HepG2 (cell line): ENCODE data around the gene PSAPL1. TPM values are rescaled to one million over a fixed set of nuclear protein-coding genes. Genes with fewer than 3 reads are reported as not detected.

ENCODE experiments used
- ATAC-seq: fragments of 200-7000 bp; cut with Tn5 transposase; 3 replicates; pipeline ENCODE4 v1.9.1; 2020; ENCODE audit warnings: mild to moderate bottlenecking, moderate library complexity
- BruUV-seq: library from RNA; stranded (reverse); fragments of 400-500 nt; replicated peaks from 2 replicates; lab custom pipeline; 2021; lab: Mats Ljungman, UMichigan
- CTCF ChIA-PET: fragments of 300-600 bp; formaldehyde crosslinking; extraction: SDS; loops from one replicate; lab custom pipeline; 2021; ENCODE audit warnings: low total read pairs, inconsistent platforms, low intra/inter-chr PET ratio; lab: Yijun Ruan, JAX
- POLR2A ChIA-PET: fragments of 350-600 bp; sonication (Branson Sonifier 250); formaldehyde crosslinking; loops from one replicate; lab custom pipeline; 2020; ENCODE audit warnings: antibody characterized with exemption, inconsistent platforms; lab: Yijun Ruan, JAX
- DNase-seq: peaks from one replicate; pipeline ENCODE4 v3.0.0-alpha.2; 2015; ENCODE audit warnings: low spot score
- FAIRE-seq: peaks from 3 replicates; lab custom pipeline; 2011; peaks lifted over from hg19 to GRCh38; lab: Jason Lieb, UNC
- H2AFZ ChIP-seq: one replicate; pipeline ENCODE4 v1.6.1; 2011; ENCODE audit warnings: low read length, inconsistent platforms
- H3K27ac ChIP-seq: fragments of 300-600 bp; 3 replicates; pipeline ENCODE4 v1.8.0; 2011; ENCODE audit warnings: mixed run types, mild to moderate bottlenecking, mixed read lengths, low read length, inconsistent platforms; ENCODE audit not compliant: insufficient read depth; ENCODE audit errors: extremely low read length
- H3K27me3 ChIP-seq, 2 experiments: fragments of 200-600 bp in 1 of 2; 2 replicates in 1 of 2; 3 replicates in 1 of 2; pipeline versions ENCODE4 v1.6.0 to v1.8.0; 2011; ENCODE audit warnings: low read length in 2 of 2, mild to moderate bottlenecking in 2 of 2, moderate library complexity in 2 of 2, inconsistent platforms in 1 of 2; ENCODE audit not compliant: insufficient read depth in 2 of 2, control insufficient read depth in 1 of 2
- H3K36me3 ChIP-seq, 2 experiments: fragments of 200-600 bp in 1 of 2; replicated peaks in 1 of 2; 2 replicates in 1 of 2; 3 replicates in 1 of 2; pipeline versions ENCODE4 v1.5.1 to v1.8.0; 2011; ENCODE audit warnings: low read length in 2 of 2, inconsistent platforms in 1 of 2; ENCODE audit not compliant: insufficient read depth in 2 of 2, control insufficient read depth in 1 of 2
- H3K4me1 ChIP-seq: 2 replicates; pipeline ENCODE4 v1.5.1; 2012; ENCODE audit warnings: low read length, inconsistent platforms; ENCODE audit not compliant: insufficient read depth
- H3K4me2 ChIP-seq: 2 replicates; pipeline ENCODE4 v1.6.0; 2011; ENCODE audit warnings: low read depth, low read length, inconsistent platforms
- H3K4me3 ChIP-seq, 3 experiments: fragments of 200-600 bp in 1 of 3; sonication (generic), shearing (Covaris generic) in 1 of 3; replicated peaks in 1 of 3; 2 replicates each; pipeline ENCODE4 v1.5.1; 2011 to 2016; ENCODE audit warnings: low read length in 3 of 3, inconsistent platforms in 2 of 3, low read depth in 2 of 3, mild to moderate bottlenecking in 2 of 3, control low read depth in 1 of 3, mixed read lengths in 1 of 3; ENCODE audit not compliant: insufficient read depth in 1 of 3
- H3K79me2 ChIP-seq: one replicate; pipeline ENCODE4 v1.6.1; 2011; ENCODE audit warnings: low read length, inconsistent platforms; ENCODE audit not compliant: insufficient read depth
- H3K9ac ChIP-seq: 2 replicates; pipeline ENCODE4 v1.6.0; 2011; ENCODE audit warnings: mild to moderate bottlenecking, low read depth, low read length, inconsistent platforms; ENCODE audit not compliant: insufficient read depth
- H3K9me3 ChIP-seq: 2 replicates; pipeline ENCODE4 v1.5.1; 2012; ENCODE audit warnings: mild to moderate bottlenecking, low read length
- H4K20me1 ChIP-seq: 2 replicates; pipeline ENCODE4 v1.6.0; 2011; ENCODE audit warnings: inconsistent platforms, mild to moderate bottlenecking, low read length, moderate library complexity; ENCODE audit not compliant: insufficient read depth
- ATF3 ChIP-seq: sonication (generic); formaldehyde crosslinking; IDR thresholded peaks from 2 replicates; pipeline ENCODE4 v1.4.0; 2020; ENCODE audit warnings: missing genetic modification reagents
- CENPX ChIP-seq: sonication (generic); formaldehyde crosslinking; IDR thresholded peaks from 2 replicates; pipeline ENCODE4 v1.9.0; 2021; ENCODE audit warnings: mild to moderate bottlenecking, missing genetic modification reagents, moderate library complexity
- IRF2 ChIP-seq: IDR thresholded peaks from 2 replicates; pipeline ENCODE4 v1.6.1; 2018; ENCODE audit warnings: missing genetic modification reagents, missing compliant biosample characterization
- JUND ChIP-seq: sonication (generic); formaldehyde crosslinking; IDR thresholded peaks from 2 replicates; pipeline ENCODE4 v1.8.0; 2022; ENCODE audit warnings: mild to moderate bottlenecking, missing genetic modification reagents
- KDM2A ChIP-seq: sonication (generic); formaldehyde crosslinking; IDR thresholded peaks from 2 replicates; pipeline ENCODE4 v1.4.0; 2020; ENCODE audit warnings: low read depth, missing genetic modification reagents, borderline replicate concordance
- MAFF ChIP-seq: IDR thresholded peaks from 2 replicates; pipeline ENCODE4 v1.6.1; 2011; ENCODE audit warnings: low read depth, low read length, improper control_type of control experiment
- RBM39 ChIP-seq: fragments of 200-400 bp; formaldehyde crosslinking; IDR thresholded peaks from one replicate; pipeline ENCODE4 v1.6.1; 2018; ENCODE audit warnings: antibody characterized with exemption, mild to moderate bottlenecking, low read depth, low read length; ENCODE audit not compliant: poor library complexity, severe bottlenecking
- SP4 ChIP-seq: sonication (generic); formaldehyde crosslinking; IDR thresholded peaks from 2 replicates; pipeline ENCODE4 v1.8.1; 2023; ENCODE audit warnings: mild to moderate bottlenecking, missing genetic modification reagents
- TCF7L2 ChIP-seq: IDR thresholded peaks from 2 replicates; pipeline ENCODE4 v1.6.1; 2011; ENCODE audit warnings: mild to moderate bottlenecking, low read depth, low read length, moderate library complexity
- THAP11 ChIP-seq: IDR thresholded peaks from 2 replicates; pipeline ENCODE4 v1.6.1; 2016; ENCODE audit warnings: missing biosample characterization, missing genetic modification reagents
- ZNF10 ChIP-seq: sonication (generic); formaldehyde crosslinking; IDR thresholded peaks from 2 replicates; pipeline ENCODE4 v1.4.0; 2020; ENCODE audit warnings: mild to moderate bottlenecking, low read depth, missing genetic modification reagents, borderline replicate concordance
- ZNF251 ChIP-seq: sonication (generic); formaldehyde crosslinking; IDR thresholded peaks from 2 replicates; pipeline ENCODE4 v1.9.0; 2021; ENCODE audit warnings: mild to moderate bottlenecking, missing genetic modification reagents
- ZNF383 ChIP-seq: sonication (generic); formaldehyde crosslinking; IDR thresholded peaks from 2 replicates; pipeline ENCODE4 v1.4.0; 2020; ENCODE audit warnings: missing genetic modification reagents, mild to moderate bottlenecking, borderline replicate concordance
- ZNF431 ChIP-seq: sonication (generic); formaldehyde crosslinking; IDR thresholded peaks from 2 replicates; pipeline ENCODE4 v1.9.0; 2022; ENCODE audit warnings: missing genetic modification reagents, low read depth, mild to moderate bottlenecking, borderline replicate concordance
- ZNF879 ChIP-seq: sonication (generic); formaldehyde crosslinking; IDR thresholded peaks from 2 replicates; pipeline ENCODE4 v1.8.1; 2023; ENCODE audit warnings: missing genetic modification reagents
- WGBS: methylation state at CpG from one replicate; pipeline ENCODE4 v1.1.6; 2017; ENCODE audit warnings: low lambda C conversion rate; 5-methylcytosine and 5-hydroxymethylcytosine counted together
- in situ Hi-C: cut with HindIII; loops from 2 replicates; pipeline ENCODE4 v1.10.0; 2017; ENCODE audit warnings: low pct_unique_long_range_greater_than_20kb; ENCODE audit not compliant: extremely low pct_ligation_motif_present
- intact Hi-C: fragments of 100-400 bp; cut with micrococcal nuclease; formaldehyde crosslinking; loops from one replicate; pipeline ENCODE4 v1.10.0; 2022; ENCODE audit not compliant: unreplicated experiment
- polyA plus RNA-seq, 8 experiments: library from polyadenylated mRNA; depleted of rRNA in 3 of 8; stranded (reverse) in 7 of 8; unstranded in 1 of 8; fragments of >200 nt; fragmentation: Illumina TruSeq in 4 of 8; extraction: Trizol in 4 of 8; gene quantifications; 2 replicates each; pipeline versions ENCODE4 v1.2.1 to v1.2.3, GENCODE V29; 2011 to 2016; ENCODE audit warnings: low read depth in 4 of 8, missing spikeins in 1 of 8, mixed read lengths in 1 of 8; ENCODE audit not compliant: insufficient read depth in 1 of 8
- total RNA-seq, 5 experiments: library from RNA; depleted of rRNA; stranded (reverse); fragments of >200 nt; fragmentation: Illumina TruSeq; extraction: Trizol; gene quantifications; 2 replicates each; pipeline ENCODE4 v1.2.3, GENCODE V29; 2016; ENCODE audit warnings: low read depth in 1 of 5
- TF ChIP-seq, protein P1 (sequence below): sonication (generic); formaldehyde crosslinking; IDR thresholded peaks from 2 replicates; pipeline ENCODE4 v1.8.0; 2022; ENCODE audit warnings: missing genetic modification reagents, mild to moderate bottlenecking, inconsistent platforms, borderline replicate concordance
- TF ChIP-seq, protein P2 (sequence below): sonication (generic); formaldehyde crosslinking; IDR thresholded peaks from 2 replicates; pipeline ENCODE4 v1.4.0; 2020; ENCODE audit warnings: mild to moderate bottlenecking, missing genetic modification reagents

Gene PSAPL1
- total and polyA plus RNA-seq, 2 of the 13 experiments (the other 11 are each of a cell fraction or from before 2014, with no cell fraction given), result 0.02 to 0.16 TPM

DNA sequence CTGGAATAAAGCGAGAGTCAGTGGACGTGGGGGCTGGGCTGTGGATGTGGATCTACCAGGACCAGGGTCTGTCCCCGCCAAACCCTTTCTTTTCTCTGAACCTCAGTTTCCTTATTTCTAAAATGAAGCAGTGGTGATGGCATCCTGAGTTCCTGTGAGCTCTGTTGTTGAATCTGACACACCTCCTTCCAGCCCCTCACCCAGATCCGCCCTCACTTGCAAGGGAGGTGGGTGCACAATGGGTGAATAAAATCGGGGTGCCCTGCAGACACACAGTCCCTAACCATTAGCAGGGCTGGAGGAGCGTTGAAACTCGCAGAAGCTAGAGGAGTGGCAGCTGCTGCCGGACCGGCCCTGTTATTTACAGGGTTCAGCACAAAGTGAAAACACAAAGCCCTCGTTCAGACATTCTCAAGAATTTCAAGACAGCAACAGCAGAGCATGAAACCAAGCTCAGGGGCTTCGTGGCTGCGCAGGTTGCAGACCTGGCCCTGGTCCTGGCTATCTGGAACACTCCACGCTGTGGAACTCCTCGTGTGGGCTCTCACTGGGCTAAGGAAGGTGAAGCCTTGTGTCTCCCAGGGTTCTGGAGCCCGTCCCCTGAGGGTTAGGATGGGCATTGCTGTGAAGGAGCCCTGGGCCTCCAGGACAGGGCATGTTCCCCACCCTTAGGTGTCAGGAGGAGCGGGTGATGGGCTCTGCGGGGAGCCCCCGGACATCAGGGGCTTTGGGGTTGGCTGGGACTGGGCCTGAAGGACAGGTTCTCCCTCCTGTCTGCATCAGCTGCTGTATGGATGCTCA, 42.9 kb downstream of the PSAPL1 start:
- ATAC-seq, result no peak
- no peak for FAIRE-seq
- in situ Hi-C loops (no loop called here), intact Hi-C loops (no loop called here)
- Histone ChIP-seq H4K20me1 (no peaks in the 10 kb centered on the region), H3K79me2 (no peaks in the 10 kb centered on the region), H3K27ac (no peak overlapping the region), H3K9me3 (no peaks in the 10 kb centered on the region), H2AFZ (no peak overlapping the region), H3K4me3 (no peak overlapping the region), H3K9ac (no peak overlapping the region), H3K4me2 (no peak overlapping the region), H3K4me1 (no peaks in the 10 kb centered on the region)
- WGBS, result 10% methylated on average over 14 of the region's 18 CpGs
- DNase-seq, result no peak
- ChIA-PET POLR2A (no interaction called here), CTCF (no interaction called here)
- TF ChIP-seq CENPX (CRISPR knock-in tag) (no peak), IRF2 (CRISPR knock-in tag) (no peak), ZNF431 (CRISPR knock-in tag) (no peak), RBM39 (no peak), ZNF251 (CRISPR knock-in tag) (no peak), ZNF10 (CRISPR knock-in tag) (no peak), MAFF (no peak), TCF7L2 (no peak), JUND (CRISPR knock-in tag) (no peak), SP4 (CRISPR knock-in tag) (no peak), ZNF383 (CRISPR knock-in tag) (no peak), ZNF879 (CRISPR knock-in tag) (no peak), ATF3 (no peak), KDM2A (no peak), THAP11 (no peak)
- TF ChIP-seq, protein P1, sequence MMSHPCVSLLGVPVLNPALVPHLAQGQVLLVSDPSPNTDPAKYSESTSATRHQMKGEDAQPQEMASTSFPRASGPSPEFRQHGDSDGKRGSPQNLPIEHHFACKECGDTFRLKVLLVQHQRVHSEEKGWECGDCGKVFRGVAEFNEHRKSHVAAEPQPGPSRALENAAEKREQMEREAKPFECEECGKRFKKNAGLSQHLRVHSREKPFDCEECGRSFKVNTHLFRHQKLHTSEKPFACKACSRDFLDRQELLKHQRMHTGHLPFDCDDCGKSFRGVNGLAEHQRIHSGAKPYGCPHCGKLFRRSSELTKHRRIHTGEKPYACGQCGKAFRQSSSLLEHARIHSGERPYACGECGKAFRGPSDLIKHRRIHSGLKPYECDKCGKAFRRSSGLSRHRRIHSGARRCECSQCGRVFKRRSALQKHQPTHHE (CRISPR knock-in tag), result no peak
- TF ChIP-seq, protein P2, sequence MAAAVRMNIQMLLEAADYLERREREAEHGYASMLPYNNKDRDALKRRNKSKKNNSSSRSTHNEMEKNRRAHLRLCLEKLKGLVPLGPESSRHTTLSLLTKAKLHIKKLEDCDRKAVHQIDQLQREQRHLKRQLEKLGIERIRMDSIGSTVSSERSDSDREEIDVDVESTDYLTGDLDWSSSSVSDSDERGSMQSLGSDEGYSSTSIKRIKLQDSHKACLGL (CRISPR knock-in tag), result no peak
- TF ChIP-seq, all 625 proteins: peak for 0
- BruUV-seq, result no TSS peak
- no peaks in the 10 kb centered on the region for H3K36me3 ChIP-seq
- peaks cover 2 to 63% of the 10 kb centered on the region in 2 experiments; a peak in 4 of 5 replicates for H3K27me3 ChIP-seq
